LNCAP (cell line): ENCODE measurements around the gene BACH2.

Experiments
- TF ChIP-seq, protein P1 (sequence below): fragments of 450-650 bp; IDR thresholded peaks from 2 replicates; pipeline ENCODE4 v1.5.1; 2017; ENCODE audit warnings: mild to moderate bottlenecking

The BACH2 gene

DNA sequence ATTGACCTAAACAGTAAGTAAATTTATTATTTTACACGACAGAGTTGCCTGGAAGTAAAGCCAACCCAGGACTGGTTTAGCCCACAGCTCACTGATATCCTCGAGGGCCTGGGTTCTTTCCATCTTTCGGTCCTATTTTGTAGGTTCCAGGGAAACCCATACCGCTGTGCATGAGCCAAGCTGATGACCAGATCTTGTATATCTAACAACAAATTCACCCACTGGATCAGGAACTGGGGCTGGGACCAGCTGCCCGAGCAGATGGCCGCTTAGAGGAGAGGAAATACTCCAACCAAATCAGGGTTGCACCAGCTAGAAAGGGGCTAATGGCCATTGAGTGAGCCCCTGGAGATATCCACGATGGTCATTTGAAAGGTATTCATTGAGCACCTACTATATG, 139.2 kb downstream of the BACH2 start:
- TF ChIP-seq, protein P1, sequence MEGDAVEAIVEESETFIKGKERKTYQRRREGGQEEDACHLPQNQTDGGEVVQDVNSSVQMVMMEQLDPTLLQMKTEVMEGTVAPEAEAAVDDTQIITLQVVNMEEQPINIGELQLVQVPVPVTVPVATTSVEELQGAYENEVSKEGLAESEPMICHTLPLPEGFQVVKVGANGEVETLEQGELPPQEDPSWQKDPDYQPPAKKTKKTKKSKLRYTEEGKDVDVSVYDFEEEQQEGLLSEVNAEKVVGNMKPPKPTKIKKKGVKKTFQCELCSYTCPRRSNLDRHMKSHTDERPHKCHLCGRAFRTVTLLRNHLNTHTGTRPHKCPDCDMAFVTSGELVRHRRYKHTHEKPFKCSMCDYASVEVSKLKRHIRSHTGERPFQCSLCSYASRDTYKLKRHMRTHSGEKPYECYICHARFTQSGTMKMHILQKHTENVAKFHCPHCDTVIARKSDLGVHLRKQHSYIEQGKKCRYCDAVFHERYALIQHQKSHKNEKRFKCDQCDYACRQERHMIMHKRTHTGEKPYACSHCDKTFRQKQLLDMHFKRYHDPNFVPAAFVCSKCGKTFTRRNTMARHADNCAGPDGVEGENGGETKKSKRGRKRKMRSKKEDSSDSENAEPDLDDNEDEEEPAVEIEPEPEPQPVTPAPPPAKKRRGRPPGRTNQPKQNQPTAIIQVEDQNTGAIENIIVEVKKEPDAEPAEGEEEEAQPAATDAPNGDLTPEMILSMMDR: no peak

GRCh38 chr6:90156861-90157260, 139.8 kb downstream of the BACH2 start:
- TF ChIP-seq, protein P1: no peak

DNA sequence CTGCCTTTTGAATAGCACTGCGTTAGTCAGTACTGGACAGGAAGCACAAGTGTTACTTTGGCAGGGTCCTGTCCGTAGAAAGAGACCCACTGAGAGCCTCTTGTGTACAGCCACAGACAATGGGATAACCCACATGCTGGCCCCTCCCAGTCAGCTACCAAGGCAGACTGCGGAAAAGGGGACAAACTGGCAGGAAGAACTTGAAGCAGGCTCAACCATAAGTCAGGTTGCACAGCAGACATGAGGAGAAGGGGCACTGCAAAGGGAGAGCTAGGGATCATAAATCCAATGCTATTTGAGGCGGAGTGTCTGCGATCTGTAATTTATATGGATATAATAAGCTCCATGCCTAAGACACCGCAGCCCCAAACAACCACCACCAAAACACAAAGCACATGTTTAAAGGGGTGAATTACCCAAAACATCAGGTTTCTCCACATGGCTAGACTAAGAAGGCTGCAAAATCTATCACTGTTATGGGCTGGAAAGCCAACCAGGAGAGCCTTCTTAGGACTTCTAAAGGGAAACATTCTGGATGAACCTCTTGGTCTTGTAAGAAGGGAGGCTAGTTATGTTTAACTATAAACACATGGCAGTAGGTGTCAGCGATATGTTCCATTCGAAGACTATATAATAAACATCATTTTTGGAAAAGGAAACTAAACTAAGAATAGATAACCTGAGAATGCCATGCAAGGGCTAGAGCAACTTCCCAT, 141.7 kb downstream of the BACH2 start:
- TF ChIP-seq, protein P1: no peak

DNA sequence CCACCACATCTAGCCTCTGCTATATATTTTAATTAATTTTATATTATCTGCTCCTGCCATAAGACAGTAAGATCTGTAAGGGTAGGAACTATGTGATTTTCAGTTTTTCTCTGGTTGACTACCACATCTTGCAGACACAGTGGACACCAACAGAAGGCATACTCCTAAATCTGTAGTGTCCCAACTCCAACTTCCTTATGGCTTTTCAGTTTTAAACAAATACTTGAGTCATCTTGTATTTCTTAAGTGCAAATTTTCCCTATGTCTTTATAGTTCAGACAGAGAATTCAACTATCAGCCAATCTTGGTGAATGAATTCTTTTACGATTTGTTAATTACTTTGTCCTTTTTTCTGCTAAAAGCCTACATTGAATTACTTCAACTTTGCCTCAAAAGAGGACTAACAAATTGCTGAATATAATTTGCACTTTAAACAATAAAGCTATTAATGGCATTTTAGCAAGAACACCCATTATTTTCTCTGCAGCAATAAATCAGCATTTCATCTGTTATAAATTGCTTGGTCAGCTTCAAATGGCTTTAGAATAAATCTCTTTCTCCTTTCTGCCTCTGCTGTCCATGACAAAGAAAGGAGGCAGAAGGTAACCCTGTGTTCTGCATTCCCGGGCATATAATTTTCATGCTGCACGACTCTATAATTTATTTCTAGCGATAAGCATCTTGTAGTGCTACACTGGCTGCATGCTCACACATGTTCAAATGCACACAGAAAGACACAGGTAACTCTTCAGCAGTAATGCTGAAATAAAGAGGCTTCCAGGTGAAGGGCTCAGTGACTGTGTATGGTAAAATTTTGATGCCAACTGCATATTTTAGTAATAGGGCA, 144.8 kb downstream of the BACH2 start:
- TF ChIP-seq, protein P1: no peak

- TF ChIP-seq, protein P1: no peak
Observed at GRCh38 chr6:90149280-90149679, 147.4 kb downstream of the BACH2 start.

DNA sequence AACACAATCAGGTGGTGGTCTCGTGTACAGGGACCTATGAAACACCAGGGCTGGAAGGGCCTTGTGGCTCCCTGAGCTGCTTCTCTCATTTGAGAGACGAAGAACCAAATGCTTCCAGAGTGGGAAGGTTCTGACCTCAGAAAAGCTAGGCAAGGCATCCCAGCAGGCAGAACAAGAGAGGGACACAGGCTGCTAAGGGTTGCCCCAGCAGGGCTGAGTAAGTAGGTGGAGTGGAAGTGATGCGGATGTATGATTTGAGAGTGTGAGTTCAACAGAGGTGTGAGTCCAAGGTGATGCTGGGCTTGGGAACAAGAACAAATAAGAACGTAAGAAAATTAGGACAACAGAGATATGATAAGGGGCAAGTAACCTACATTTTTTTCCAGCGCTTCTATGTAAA, 147.8 kb downstream of the BACH2 start:
- TF ChIP-seq, protein P1: no peak

GRCh38 chr6:90146921-90147649, 149.6 kb downstream of the BACH2 start:
- TF ChIP-seq, protein P1: no peak
